DMS79 treated with DMSO at 0.1 percent for 48 hours (cell line): ENCODE data around the gene FOXD4L6.
"Not testable (repeated sequence)": the region's sequence is repeated elsewhere in the genome, so short reads cannot be mapped to it uniquely, and the experiment has no call there.

Experiments used
- DNase-seq: peaks from one replicate; lab custom pipeline; 2025; lab: John Stamatoyannopoulos, UW

The FOXD4L6 gene

DNA sequence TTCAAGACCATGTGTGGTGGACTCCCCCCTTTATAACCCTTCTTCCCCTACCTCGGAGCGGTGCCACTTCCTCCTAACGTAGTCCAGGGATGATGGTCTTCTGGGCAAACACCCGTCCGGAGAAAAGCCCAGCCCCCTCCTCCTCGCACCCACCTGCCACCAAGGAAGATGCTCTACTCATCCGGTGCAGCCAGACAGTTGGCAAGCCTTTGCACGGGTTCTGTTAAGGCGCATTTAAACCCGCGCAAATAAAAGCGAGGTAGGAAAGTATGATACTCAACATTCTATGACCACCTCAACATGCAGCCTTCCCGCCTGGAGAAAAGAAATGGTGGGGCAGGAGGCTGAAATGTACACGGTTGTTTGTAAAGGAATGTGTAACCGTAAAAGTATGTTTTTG is at the start of gene FOXD4L6:
TSS of gene FOXD4L6 (minus strand) at position 101 of the 400 bp plus-strand sequence. CDS start 298 bp downstream, outside the sequence.
- DNase-seq = not testable (repeated sequence)

DNA sequence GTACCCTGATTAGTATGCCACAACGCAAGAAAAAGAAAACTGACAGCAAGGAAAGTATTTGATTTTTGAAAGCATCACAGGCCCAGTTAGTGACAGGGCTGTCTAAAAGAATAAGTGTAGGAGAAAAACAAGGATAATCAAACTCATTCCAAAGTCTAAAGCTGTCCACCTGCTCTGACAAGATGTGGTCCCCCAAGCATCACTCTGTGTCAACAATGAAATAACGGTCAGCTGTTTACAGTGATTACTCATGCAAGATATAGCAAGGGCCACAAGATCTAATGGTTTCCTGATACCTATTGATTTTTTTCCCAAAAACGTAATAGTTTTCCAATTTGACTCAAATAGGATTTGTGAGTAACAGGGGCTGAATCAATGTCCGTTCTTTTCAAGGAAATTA is 46.5 kb upstream of the FOXD4L6 start:
- DNase-seq = not testable (repeated sequence)

DNA sequence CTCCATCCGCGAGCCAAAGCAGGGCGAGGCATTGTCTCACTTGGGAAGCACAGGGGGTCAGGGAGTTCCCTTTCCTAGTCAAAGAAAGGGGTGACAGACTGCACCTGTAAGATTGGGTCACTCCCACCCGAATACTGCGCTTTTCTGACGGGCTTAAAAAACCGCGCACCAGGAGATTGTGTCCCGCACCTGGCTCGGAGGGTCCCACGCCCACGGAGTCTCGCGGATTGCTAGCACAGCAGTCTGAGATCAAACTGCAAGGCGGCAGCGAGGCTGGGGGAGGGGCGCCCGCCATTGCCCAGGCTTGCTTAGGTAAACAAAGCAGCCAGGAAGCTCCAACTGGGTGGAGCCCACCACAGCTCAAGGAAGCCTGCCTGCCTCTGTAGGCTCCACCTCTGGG is 21.6 kb upstream of the FOXD4L6 start:
- DNase-seq = not testable (repeated sequence)

DNA sequence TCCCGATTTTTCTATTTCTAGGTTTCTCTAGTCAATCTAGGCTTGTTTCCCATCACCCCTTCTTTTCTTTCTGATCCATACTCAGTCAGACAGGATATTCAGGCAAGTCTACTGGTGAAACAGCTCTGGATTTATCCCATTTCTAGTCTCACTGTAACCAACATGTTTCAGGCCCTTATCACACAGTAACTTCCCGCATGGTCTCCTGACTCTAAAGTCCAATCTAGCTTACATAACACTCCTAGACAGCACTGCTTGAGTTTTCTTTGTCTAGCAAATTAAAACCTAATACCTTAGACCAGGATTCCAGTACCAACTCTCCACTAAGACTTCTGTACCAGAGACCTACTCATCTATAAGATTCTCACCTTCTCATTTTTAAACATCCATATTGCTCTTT is 13.4 kb upstream of the FOXD4L6 start:
- DNase-seq = not testable (repeated sequence)

DNA sequence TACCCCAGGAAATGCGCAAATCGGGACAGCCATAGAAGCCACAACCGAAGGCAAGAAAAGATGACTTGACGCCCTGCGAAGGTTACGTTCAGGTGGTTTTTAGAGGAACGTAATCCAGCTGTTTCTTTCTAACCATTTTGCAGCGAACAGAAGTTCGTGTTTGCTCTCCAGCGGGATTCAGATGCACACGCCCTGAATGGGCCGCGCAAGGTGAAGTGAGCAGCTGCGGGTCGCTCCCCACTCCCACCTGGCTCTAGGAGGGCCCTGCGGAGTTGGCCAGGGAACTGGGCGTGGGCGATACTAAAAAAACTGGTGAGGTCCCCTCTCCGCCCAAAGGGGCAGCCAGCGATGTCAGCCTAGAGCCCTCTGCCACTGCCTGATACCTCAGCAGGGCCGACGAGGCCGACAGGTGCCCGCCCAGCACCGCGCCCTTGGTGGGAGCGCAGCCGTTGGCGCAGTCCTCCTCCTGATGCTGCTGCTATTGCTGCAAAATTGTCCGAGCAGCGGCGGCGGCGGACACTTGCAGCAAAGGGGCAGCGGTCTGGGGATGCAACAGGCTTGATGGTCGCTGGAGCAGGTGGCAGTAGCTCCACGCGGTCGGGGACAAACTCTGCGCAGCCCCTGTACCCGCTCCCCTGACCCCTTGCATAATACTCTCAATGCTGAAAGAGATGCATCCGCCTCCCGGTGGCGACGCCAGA is 1.6 kb downstream of the FOXD4L6 start:
- not testable (repeated sequence) for DNase-seq

DNA sequence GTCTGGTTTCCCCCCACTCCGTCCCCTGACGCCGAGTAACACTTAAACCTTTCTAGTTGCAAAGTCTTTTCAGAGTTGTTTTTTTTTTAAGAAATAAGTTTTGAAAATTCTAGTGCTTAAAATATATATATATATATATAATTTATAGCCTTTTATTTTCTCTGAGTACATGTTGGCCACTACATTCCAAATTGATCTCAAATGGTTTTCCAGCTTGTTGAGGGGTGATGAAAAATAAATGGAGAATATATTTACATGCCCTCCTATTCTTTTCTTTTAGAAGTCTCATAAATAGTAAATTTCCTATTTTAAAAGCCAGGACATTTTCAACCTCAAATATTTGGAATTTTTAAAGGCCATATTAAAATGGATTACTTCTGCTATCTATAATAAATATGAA is 2.5 kb downstream of the FOXD4L6 start:
- DNase-seq = not testable (repeated sequence)

DNA sequence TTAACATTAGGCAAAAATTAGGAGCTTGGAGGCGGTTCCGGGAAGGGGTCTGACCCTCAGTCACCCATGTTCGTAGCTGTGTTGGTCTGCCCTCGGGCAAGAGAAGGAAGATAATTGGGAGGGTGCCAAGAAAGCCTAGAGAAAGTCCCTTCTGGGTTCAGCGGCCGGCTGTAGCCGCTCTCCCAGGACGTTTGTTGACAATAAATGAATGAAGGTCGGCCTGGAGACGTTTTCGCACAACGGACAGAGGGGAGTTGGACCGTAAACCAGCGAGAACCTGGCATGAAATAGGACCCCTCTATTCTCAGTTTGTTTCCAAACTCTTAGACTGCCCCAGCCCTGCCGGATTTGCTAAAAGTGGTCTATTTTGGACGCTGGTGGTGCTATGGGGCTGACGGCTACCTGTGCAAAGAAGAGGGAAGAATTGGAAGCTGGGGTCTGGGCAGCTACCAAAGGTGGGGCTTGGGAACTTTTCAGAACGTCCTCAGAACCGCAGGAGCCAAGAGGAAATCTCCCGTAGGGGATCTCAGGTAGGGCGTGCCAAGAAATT is 3.3 kb downstream of the FOXD4L6 start:
- DNase-seq = not testable (repeated sequence)

DNA sequence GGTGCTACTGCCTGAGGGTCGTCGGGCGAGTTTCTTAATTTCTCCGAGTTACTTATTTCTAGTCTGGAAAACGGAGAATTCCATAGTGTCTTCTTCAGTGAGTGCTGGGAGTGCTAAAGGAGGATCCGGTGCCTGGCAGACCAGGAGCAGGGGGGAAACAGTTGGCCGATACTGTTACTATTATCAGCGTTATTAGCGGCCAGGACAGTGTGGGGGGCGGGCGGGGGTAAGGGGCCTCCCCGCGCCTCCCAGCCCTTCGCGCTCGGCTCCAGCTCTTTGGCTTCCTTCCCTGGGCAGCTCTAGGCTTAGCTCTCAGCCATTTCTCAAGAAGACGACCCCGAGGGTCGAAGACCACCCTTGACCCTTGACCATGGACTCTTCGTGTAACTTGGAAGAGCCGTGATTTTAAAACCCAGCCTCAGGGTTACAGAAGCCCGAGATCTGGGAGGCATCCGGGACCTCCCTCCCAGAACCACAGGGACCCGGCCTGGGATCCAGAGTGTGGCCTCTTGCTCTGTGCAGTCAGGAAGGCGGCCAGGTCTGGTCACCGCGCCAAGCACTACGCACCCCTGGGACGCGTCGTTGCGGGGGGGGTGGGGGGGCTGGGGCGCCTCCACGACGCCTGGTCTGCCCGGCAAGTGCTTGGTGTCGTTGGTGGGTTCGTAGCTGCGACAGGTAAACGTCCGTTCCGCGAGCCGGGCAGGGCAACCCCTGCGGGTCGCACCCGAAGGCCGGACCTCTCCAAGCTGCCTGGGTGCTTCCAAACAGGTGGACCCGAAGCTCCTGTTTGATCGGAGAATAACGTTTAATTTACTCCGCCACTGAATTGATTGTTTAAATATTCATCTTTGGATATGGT is 4.0 kb downstream of the FOXD4L6 start:
- not testable (repeated sequence) for DNase-seq

DNA sequence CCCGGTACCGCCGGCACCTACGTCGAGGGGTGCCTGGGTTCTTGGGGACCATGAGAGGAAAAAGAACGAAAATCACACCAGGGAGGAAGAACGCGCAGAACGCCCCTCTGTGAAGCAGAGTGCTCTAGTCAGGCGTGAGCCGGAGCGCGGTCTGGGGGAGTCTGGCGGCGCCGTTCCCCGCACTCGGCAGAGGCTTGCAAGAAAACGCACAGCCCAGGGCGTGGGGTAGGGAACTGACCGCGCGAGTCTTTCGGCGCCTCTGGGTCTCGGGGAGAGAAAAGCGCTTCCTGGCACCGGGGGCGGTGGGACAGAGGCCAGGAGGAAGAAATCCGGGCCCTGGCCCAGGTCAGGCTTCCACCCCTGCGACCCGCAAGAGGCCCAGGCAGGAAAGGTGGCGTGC is 4.7 kb downstream of the FOXD4L6 start:
- DNase-seq = not testable (repeated sequence)

DNA sequence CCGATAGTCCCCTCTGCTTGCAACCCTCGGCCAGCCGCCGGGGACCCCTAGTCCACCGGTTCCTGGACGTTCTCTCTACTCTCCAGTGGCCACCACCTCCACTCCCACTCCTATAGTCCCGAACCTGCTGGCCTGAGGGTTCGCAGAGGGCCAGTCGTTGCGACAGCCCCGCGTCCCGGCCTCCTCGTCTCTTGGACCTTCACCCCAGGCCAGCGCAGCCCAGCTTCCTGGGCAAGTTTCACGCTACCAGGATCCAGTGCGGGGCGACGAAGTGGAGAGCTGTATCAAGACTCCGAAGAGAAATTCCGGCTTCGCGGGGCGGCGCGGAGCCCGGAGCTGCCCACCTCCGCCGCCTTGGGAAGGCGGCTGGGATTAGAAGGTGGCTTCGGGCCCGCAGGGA is 5.1 kb downstream of the FOXD4L6 start:
- DNase-seq = not testable (repeated sequence)

DNA sequence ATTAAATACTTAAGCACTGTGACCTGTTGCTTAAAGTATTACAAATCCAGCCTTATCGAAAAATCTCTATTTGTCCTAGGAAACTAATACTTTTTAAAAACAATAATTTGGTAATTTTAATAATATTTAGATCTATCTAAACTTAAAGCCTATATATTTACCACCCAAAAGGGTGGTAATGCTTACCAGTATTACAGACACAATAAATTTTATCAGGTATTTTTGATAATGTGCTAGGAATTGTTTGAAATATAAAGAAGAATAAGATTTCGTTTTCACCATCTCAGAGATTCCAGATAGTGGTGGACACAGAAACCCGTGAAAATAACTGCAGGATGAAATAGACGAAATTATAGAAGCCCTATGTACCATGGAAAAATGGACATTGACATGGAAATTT is 7.8 kb downstream of the FOXD4L6 start:
- DNase-seq = not testable (repeated sequence)

DNA sequence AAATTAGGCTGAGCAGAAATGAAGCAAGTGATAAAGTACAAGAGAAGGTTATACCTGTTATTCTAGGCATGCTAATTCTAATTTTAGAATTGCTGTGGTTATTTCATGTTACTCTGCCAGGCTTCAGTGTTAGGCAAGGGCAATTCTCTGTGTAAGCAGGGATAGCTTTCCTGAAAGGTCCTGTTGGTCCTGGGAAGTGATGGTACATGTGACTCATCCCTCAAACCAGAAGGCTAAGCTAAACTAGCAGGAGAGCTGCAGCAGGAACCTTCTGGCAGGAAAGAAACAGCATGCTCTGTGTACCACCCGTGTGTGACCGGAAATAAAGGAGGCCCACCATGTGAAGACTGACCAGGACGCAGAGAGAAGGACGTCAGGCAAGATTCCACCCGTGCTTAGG is 8.8 kb downstream of the FOXD4L6 start:
- not testable (repeated sequence) for DNase-seq

DNA sequence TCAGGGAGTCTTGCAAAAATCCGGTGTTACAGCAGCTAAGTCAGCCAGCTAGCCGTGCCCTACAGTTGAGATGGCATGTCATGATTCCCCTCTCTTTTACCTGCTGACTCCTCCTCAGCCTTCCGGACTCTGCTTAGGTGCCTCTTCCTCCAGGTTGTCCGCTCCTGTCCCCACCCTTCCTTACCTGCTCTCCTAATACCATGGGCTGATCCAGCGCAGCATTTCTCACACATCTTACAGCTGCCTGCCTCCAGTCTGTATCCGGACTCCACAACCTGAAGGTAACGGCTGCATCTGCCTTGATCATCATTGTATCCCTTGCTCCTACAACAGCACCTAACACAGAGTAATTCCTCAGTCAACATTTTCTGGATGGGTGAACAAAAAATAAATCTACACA is 9.2 kb downstream of the FOXD4L6 start:
- DNase-seq = not testable (repeated sequence)

DNA sequence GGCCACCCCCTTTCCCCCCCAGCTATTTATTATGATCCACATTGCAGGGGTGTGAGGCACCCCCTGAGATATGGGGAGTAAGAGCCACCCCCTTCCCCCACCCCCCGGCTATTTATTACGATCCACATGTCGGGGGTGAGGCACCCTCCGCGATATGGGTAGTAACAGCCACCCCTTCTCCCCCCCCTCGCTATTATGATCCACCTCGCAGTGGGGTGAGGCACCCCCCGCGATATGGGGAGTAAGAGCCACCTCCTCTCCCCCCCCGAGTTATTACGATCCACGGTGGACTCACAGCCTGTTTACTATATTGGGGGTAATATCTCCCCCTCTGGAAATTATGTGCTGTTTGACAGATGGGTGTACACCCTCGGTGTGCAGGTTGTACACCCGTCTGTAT is 15.1 kb downstream of the FOXD4L6 start:
- DNase-seq = not testable (repeated sequence)

DNA sequence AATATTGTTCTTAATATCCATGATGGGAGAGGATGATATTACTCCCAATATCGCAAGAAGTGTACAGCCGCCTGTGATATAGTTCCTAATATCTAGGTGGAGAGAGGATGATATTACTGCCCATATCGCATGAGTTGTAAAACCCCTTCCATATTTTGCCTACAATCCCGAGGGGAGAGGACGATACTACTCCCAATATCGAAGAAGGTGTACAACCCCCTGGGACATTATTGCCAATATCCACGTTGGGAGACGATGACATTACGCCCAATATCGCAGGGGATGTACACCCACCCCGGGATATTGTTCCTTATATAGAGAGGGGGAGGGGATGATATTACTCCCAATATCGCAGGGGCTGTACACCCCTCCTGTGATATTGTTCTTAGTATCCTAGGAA is 17.1 kb downstream of the FOXD4L6 start:
- not testable (repeated sequence) for DNase-seq

DNA sequence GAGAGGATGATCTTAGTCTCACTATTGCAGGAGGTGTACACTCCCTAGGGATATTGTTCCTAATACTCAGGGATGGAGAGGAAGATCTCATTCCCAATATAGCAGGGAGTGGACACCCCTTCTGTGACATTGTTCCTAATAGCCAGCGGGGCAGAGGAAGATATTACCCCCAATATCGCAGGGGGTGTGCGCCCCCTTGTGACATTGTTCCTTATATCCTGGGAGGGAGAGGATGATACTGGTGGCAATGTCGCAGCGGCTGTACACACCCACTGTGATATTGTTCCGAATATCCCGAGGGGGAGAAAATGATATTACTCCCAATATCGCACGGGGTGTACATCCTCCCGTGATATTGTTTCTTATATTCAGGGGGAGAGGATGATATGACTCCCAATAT is 17.6 kb downstream of the FOXD4L6 start:
- DNase-seq = not testable (repeated sequence)

DNA sequence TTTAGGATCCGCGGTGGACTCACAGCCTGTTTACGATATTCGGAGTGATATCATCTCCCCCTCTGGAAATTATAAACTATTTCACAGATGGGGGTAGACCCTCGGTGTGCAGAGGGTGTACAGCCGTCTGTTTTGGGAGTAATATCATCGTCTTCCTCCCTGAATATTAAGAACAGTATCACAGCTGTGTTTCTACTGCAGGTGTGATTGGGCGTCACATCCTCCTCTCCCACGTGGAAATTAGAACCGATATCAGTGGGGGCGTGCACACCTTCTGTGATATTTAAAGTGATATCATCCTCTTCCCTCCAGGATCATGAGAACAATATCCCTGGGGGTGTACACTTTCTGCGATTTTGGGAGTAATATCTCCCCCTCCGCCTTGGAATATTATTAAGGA is 19.2 kb downstream of the FOXD4L6 start:
- not testable (repeated sequence) for DNase-seq

DNA sequence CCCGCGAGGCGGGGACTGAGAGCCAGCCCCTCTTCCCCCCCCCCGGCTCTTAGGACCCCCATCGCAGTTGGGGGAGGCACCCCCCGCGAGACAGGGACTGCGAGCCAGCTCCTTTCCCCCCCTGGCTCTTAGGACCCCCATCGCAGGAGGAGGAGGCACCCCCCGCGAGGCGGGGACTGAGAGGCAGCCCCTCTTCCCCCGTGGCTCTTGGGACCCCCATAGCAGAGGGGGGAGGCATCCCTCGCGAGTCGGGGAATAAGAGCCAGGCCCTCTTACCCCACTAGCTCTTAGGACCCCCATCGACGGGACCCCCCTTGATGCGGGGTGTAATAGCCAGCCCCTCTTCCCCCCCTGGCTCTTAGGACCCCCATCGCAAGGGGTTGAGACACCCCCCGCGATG is 19.7 kb downstream of the FOXD4L6 start:
- not testable (repeated sequence) for DNase-seq

DNA sequence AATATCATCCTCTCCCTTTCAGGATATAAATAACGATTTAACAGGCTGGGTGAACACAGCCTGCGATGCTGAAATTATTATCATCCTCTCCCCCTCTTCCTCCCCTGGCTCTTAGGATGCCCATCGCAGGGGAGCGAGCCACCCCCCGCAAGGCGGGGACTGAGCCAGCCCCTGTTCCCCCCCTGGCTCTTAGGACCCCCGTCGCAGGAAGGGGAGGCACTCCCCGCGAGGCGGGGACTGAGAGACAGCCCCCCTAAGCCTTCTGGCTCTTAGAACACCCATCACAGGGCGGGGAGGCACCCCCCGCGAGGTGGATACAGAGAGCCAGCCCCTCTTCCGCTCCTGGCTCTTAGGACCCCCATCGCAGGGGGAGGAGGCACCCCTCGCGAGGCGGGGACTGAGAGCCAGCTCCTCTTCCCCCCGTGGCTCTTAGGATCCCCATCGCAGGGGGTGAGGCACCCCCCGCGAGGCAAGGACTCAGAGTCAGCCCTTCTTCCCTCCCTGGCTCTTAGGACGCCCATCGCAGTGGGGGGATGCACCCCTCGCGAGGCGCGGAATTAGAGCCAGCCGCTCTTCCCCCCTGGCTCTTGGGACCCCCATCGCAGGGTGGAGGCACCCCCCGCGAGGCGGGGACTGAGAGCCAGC is 21.9 kb downstream of the FOXD4L6 start:
- DNase-seq = not testable (repeated sequence)

DNA sequence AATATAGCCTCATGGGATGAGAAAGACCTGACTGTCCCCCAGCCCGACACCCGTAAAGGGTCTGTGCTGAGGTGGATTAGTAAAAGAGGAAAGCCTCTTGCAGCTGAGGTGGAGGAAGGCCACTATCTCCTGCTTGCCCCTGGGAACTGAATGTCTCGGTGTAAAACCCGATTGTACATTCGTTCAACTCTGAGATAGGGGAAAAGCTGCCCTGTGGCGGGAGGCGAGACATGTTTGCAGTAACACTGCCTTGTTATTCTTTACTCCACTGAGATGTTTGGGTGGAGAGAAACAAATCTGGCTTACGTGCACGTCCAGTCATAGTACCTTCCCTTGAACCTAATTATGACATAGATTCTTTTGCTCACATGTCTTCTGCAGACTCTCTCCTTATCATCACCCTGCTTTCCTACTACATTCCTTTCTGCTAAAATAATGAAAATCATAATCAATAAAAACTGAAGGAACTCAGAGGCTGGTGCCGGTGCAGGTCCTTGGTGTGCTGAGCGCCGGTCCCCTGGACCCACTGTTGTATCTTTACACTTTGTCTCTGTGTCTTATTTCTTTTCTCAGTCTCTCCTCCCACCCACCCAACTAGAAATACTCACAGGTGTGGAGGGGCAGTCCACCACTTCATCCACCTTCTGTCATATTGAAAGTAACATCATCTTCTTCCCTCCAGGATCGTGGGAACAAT is 22.8 kb downstream of the FOXD4L6 start:
- DNase-seq = not testable (repeated sequence)

DNA sequence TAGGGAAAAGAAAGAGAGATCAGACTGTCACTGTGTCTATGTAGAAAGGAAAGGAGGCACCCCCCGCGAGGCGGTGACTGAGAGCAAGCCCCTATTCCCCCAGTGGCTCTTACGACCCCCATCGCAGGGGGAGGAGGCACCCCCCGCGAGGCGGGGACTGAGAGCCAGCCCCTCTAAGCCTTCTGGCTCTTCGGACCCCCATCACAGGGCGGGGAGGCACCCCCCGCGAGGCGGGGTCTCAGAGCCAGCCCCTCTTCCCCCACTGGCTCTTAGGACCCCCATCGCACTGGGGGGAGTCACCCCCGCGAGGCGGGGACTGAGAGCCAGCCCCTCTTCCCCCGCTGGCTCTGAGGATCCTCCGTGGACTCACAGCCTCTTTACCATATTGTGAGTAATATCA is 23.9 kb downstream of the FOXD4L6 start:
- DNase-seq = not testable (repeated sequence)

DNA sequence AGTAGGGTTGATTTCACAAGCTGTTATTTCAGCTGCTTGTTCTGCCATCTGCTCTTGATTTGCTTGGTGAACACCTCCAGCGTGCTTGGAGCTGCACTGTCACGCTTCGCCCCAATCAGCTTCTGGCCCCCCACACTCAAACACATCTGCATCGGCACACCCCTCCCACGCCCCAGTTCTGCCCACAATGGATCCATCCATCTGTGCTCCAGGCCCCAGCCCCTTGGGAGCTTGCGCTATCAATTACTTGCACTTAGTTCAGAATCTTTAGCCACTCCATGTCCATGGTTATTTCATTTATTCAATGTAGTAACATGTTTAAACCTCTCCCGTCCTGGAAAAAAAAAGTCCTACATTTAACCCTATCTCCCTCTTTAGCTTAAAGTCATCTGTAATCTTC is 28.0 kb downstream of the FOXD4L6 start:
- DNase-seq = not testable (repeated sequence)
